Endodermal cell (in vitro differentiated cells): ENCODE measurements around the gene C4orf50. TPM values are rescaled to one million over a fixed set of nuclear protein-coding genes. Genes with fewer than 3 reads are reported as not detected.

ENCODE experiments used
- DNase-seq: peaks from one replicate; pipeline ENCODE4 v3.0.0-alpha.2; 2017
- H3K27ac ChIP-seq: 2 replicates; pipeline ENCODE4 v1.5.1; 2013; ENCODE audit warnings: mild to moderate bottlenecking, low read depth, low read length, moderate library complexity
- H3K27me3 ChIP-seq: 2 replicates; pipeline ENCODE4 v1.6.1; 2013; ENCODE audit warnings: mild to moderate bottlenecking, low read length, moderate library complexity; ENCODE audit not compliant: insufficient read depth, control insufficient read depth, poor library complexity, severe bottlenecking
- H3K36me3 ChIP-seq: 2 replicates; pipeline ENCODE4 v1.7.0; 2013; ENCODE audit warnings: mild to moderate bottlenecking, low read length, moderate library complexity; ENCODE audit not compliant: control insufficient read depth, insufficient read depth
- H3K4me1 ChIP-seq: one replicate; pipeline ENCODE4 v1.7.0; 2013; ENCODE audit warnings: low read length; ENCODE audit not compliant: control insufficient read depth, insufficient read depth
- H3K4me3 ChIP-seq: 2 replicates; pipeline ENCODE4 v1.5.1; 2013; ENCODE audit warnings: mild to moderate bottlenecking, low read length, moderate library complexity
- H3K9ac ChIP-seq: 2 replicates; pipeline ENCODE4 v1.6.1; 2013; ENCODE audit warnings: mild to moderate bottlenecking, low read length, moderate library complexity; ENCODE audit not compliant: poor library complexity, severe bottlenecking; ENCODE audit errors: extremely low read depth
- H3K9me3 ChIP-seq: 2 replicates; pipeline ENCODE4 v1.6.1; 2013; ENCODE audit warnings: mild to moderate bottlenecking, low read length, moderate library complexity; ENCODE audit not compliant: control insufficient read depth
- H3K27ac Mint-ChIP-seq: 2 replicates; pipeline ENCODE4 v1.8.0; 2020; ENCODE audit warnings: mixed read lengths
- H3K27me3 Mint-ChIP-seq: 2 replicates; pipeline ENCODE4 v1.8.0; 2021; ENCODE audit warnings: mild to moderate bottlenecking, mixed read lengths; ENCODE audit not compliant: insufficient read depth
- H3K36me3 Mint-ChIP-seq: 2 replicates; pipeline ENCODE4 v1.8.0; 2020; ENCODE audit warnings: low read depth, mixed read lengths
- H3K4me1 Mint-ChIP-seq: 2 replicates; pipeline ENCODE4 v1.8.0; 2020; ENCODE audit warnings: mixed read lengths
- H3K4me3 Mint-ChIP-seq: 2 replicates; pipeline ENCODE4 v1.8.0; 2020; ENCODE audit warnings: mild to moderate bottlenecking, moderate library complexity, mixed read lengths
- H3K9me3 Mint-ChIP-seq: 2 replicates; pipeline ENCODE4 v1.8.0; 2020; ENCODE audit warnings: mild to moderate bottlenecking, mixed read lengths
- WGBS, 2 experiments: methylation state at CpG; one replicate each; pipeline versions ENCODE4 v1.1.5 to v1.1.7; 2013; ENCODE audit warnings: missing lambda C conversion rate in 2 of 2, mixed read lengths in 1 of 2; ENCODE audit not compliant: insufficient coverage in 1 of 2, insufficient read length in 1 of 2; 5-methylcytosine and 5-hydroxymethylcytosine counted together
- total RNA-seq, 2 donors: library from RNA; stranded (reverse); fragmentation: NEBNext Ultra II Directional in 1 of 2; extraction: Animal tissue kit (Norgen Biotek cat#: 25700) in 1 of 2; gene quantifications; 2 replicates in 1 of 2; 3 replicates in 1 of 2; pipeline ENCODE4 v1.2.1, GENCODE V29; 2021
- TF ChIP-seq, protein P1 (sequence below): fragments of 200-600 bp; sonication (generic); conservative IDR thresholded peaks from 2 replicates; pipeline ENCODE4 v1.5.0; 2021; ENCODE audit warnings: antibody characterized with exemption, mild to moderate bottlenecking

C4orf50 gene
- total RNA-seq, 2 donors from 2014 or later, result 0.84 to 1.6 TPM

DNA sequence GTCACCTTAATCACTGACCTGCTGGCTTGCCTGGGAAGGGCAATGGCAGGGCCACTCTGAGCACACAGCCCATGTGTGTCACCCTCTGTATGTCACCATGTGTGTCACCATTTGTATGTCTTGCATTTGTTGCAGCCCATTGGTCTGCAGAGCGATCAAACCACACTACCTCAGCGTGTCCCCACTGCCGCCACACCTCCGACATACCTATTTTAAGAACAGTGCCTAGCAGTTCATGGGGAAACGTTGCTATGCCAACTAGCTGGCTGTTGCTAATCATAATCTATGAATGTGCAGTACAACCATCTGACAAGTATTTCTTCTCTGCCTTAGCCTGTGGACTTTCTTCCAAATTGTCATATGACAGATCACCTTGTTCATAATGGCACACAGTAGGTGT is 117.4 kb downstream of the C4orf50 start:
- Mint-ChIP-seq H3K27ac (no peak overlapping the region), H3K9me3 (peaks cover 4% of the 10 kb centered on the region), H3K36me3 (no peaks in the 10 kb centered on the region), H3K4me1 (peaks cover 14% of the 10 kb centered on the region), H3K27me3 (peaks cover 51% of the 10 kb centered on the region), H3K4me3 (no peak overlapping the region)
- WGBS, 2 experiments, result 88 to 93% methylated on average over 5 of the region's 5 CpGs
- Histone ChIP-seq H3K9me3 (no peaks in the 10 kb centered on the region), H3K36me3 (no peaks in the 10 kb centered on the region), H3K4me3 (no peak overlapping the region), H3K27ac (no peak overlapping the region), H3K27me3 (peaks cover 29% of the 10 kb centered on the region), H3K9ac (no peak overlapping the region), H3K4me1 (no peaks in the 10 kb centered on the region)
- TF ChIP-seq, protein P1, sequence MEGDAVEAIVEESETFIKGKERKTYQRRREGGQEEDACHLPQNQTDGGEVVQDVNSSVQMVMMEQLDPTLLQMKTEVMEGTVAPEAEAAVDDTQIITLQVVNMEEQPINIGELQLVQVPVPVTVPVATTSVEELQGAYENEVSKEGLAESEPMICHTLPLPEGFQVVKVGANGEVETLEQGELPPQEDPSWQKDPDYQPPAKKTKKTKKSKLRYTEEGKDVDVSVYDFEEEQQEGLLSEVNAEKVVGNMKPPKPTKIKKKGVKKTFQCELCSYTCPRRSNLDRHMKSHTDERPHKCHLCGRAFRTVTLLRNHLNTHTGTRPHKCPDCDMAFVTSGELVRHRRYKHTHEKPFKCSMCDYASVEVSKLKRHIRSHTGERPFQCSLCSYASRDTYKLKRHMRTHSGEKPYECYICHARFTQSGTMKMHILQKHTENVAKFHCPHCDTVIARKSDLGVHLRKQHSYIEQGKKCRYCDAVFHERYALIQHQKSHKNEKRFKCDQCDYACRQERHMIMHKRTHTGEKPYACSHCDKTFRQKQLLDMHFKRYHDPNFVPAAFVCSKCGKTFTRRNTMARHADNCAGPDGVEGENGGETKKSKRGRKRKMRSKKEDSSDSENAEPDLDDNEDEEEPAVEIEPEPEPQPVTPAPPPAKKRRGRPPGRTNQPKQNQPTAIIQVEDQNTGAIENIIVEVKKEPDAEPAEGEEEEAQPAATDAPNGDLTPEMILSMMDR, result no peak
- DNase-seq, result no peak

- peaks cover 4% of the 10 kb centered on the region for H3K9me3 Mint-ChIP-seq
- Histone ChIP-seq H3K4me3 (no peak overlapping the region), H3K9me3 (no peaks in the 10 kb centered on the region), H3K9ac (no peak overlapping the region), H3K4me1 (no peaks in the 10 kb centered on the region), H3K36me3 (no peaks in the 10 kb centered on the region), H3K27me3 (peaks cover 38% of the 10 kb centered on the region), H3K27ac (no peak overlapping the region)
- no peak overlapping the region for H3K27ac Mint-ChIP-seq
- H3K27me3 Mint-ChIP-seq, result peaks cover 61% of the 10 kb centered on the region
- DNase-seq, result no peak
- peaks cover 6% of the 10 kb centered on the region for H3K4me1 Mint-ChIP-seq
- WGBS, 2 experiments, result 91 to 97% methylated on average over 3 to 5 of the region's 5 CpGs
- no peaks in the 10 kb centered on the region for H3K36me3 Mint-ChIP-seq
- TF ChIP-seq, protein P1, result no peak
- H3K4me3 Mint-ChIP-seq, result no peak overlapping the region
Observed at GRCh38 chr4:5899881-5900280, 118.3 kb downstream of the C4orf50 start.

DNA sequence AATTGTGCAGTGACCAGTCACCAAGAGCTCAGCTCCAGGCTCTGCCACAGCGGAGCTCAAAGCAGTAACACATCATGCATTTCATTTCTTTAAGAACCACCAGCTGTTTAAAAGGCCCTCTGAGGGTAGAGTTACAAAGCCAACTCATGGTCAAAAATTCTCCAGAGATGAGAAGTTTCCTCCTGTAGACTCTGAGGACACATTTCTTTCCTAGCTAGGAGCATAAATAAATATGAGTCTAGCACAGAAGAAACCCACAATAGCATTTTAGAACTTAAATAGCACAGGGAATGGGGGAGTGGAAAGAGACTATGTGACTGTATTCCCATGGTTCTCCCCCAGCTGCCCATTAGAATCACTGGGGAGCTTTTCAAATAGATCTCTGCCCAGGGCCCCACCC is 118.8 kb downstream of the C4orf50 start:
- H3K9me3 Mint-ChIP-seq, result peaks cover 4% of the 10 kb centered on the region
- no peak overlapping the region for H3K27ac Mint-ChIP-seq
- 93 to 100% methylated on average over 1 of the region's 1 CpG for WGBS, 2 experiments
- H3K27me3 Mint-ChIP-seq, result peaks cover 66% of the 10 kb centered on the region
- H3K36me3 Mint-ChIP-seq, result no peaks in the 10 kb centered on the region
- no peaks in the 10 kb centered on the region for H3K36me3 ChIP-seq
- no peaks in the 10 kb centered on the region for H3K9me3 ChIP-seq
- no peak overlapping the region for H3K9ac ChIP-seq
- no peak overlapping the region for H3K4me3 ChIP-seq
- no peaks in the 10 kb centered on the region for H3K4me1 ChIP-seq
- TF ChIP-seq, protein P1, result no peak
- H3K27ac ChIP-seq, result no peak overlapping the region
- peaks cover 43% of the 10 kb centered on the region for H3K27me3 ChIP-seq
- H3K4me1 Mint-ChIP-seq, result peaks cover 6% of the 10 kb centered on the region
- H3K4me3 Mint-ChIP-seq, result no peak overlapping the region
- DNase-seq, result no peak
